ENCODE measurements around the gene NR3C1.

- TF ChIP-seq, protein P1, sequence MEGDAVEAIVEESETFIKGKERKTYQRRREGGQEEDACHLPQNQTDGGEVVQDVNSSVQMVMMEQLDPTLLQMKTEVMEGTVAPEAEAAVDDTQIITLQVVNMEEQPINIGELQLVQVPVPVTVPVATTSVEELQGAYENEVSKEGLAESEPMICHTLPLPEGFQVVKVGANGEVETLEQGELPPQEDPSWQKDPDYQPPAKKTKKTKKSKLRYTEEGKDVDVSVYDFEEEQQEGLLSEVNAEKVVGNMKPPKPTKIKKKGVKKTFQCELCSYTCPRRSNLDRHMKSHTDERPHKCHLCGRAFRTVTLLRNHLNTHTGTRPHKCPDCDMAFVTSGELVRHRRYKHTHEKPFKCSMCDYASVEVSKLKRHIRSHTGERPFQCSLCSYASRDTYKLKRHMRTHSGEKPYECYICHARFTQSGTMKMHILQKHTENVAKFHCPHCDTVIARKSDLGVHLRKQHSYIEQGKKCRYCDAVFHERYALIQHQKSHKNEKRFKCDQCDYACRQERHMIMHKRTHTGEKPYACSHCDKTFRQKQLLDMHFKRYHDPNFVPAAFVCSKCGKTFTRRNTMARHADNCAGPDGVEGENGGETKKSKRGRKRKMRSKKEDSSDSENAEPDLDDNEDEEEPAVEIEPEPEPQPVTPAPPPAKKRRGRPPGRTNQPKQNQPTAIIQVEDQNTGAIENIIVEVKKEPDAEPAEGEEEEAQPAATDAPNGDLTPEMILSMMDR (IDR thresholded peaks at IDR 0.05; ENCODE audit: low read depth, low read length, poor library complexity, severe bottlenecking) = no peak
- no peak for TF ChIP-seq EZH2phosphoT487 (IDR thresholded peaks at IDR 0.05; ENCODE audit: borderline replicate concordance, low read length)
Measured at GRCh38 chr5:143436871-143437270, 33.4 kb upstream of the NR3C1 start.
